Mucosa of rectum (tissue), 2 donors: ENCODE results near the gene PFKFB4.
"Not testable (repeated sequence)": the region's sequence is repeated elsewhere in the genome, so short reads cannot be mapped to it uniquely, and the experiment has no call there.

Experiments used
- H3K27ac ChIP-seq, 2 donors: one replicate each; pipeline ENCODE4 v1.7.0; 2013; ENCODE audit warnings: inconsistent platforms in 2 of 2, low read depth in 2 of 2, low read length in 2 of 2
- H3K27me3 ChIP-seq, 2 donors: one replicate each; pipeline ENCODE4 v1.7.0; 2013; ENCODE audit warnings: low read length in 2 of 2; ENCODE audit not compliant: control insufficient read depth in 2 of 2, insufficient read depth in 2 of 2
- H3K36me3 ChIP-seq, 2 donors: one replicate each; pipeline ENCODE4 v1.7.0; 2013; ENCODE audit warnings: low read length in 2 of 2; ENCODE audit not compliant: control insufficient read depth in 2 of 2, insufficient read depth in 2 of 2
- H3K4me1 ChIP-seq, 2 donors: one replicate each; pipeline ENCODE4 v1.7.0; 2013; ENCODE audit warnings: low read length in 2 of 2, mild to moderate bottlenecking in 1 of 2; ENCODE audit not compliant: control insufficient read depth in 2 of 2, insufficient read depth in 2 of 2
- H3K4me3 ChIP-seq, 2 donors: one replicate each; pipeline ENCODE4 v1.7.0; 2013; ENCODE audit warnings: low read length in 2 of 2
- H3K9ac ChIP-seq, 2 donors: one replicate each; pipeline ENCODE4 v1.7.0; 2013; ENCODE audit warnings: low read length in 2 of 2, low read depth in 1 of 2, mild to moderate bottlenecking in 1 of 2
- H3K9me3 ChIP-seq, 2 donors: one replicate each; pipeline ENCODE4 v1.7.0; 2013; ENCODE audit warnings: low read length in 2 of 2; ENCODE audit not compliant: control insufficient read depth in 2 of 2
- donor health status: healthy.
- donor health status: Normal muscosa, but diverticular disease.

Gene PFKFB4

GRCh38 chr3:48478626-48479555 is 77.7 kb downstream of the PFKFB4 start:
- H3K4me3 ChIP-seq: no peak overlapping the region
- H3K27me3 ChIP-seq: no peaks in the 10 kb centered on the region
- peak overlapping the region in 1 of 2 donors; percentile 67 for H3K27ac ChIP-seq
- H3K9me3 ChIP-seq: no peaks in the 10 kb centered on the region
- H3K36me3 ChIP-seq: no peaks in the 10 kb centered on the region
- no peaks in the 10 kb centered on the region for H3K4me1 ChIP-seq
- H3K9ac ChIP-seq: no peak overlapping the region

GRCh38 chr3:48477959-48478520 is 78.6 kb downstream of the PFKFB4 start:
- H3K36me3 ChIP-seq: no peaks in the 10 kb centered on the region
- no peak overlapping the region for H3K4me3 ChIP-seq
- no peak overlapping the region for H3K9ac ChIP-seq
- H3K27ac ChIP-seq: peak overlapping the region in 1 of 2 donors; percentile 52
- H3K4me1 ChIP-seq: peaks cover 6 to 7% of the 10 kb centered on the region in 2 donors
- H3K9me3 ChIP-seq: no peaks in the 10 kb centered on the region
- no peaks in the 10 kb centered on the region for H3K27me3 ChIP-seq

GRCh38 chr3:48476426-48477053 is 80.1 kb downstream of the PFKFB4 start:
- Histone ChIP-seq H3K27ac (no peak overlapping the region), H3K9ac (no peak overlapping the region), H3K4me3 (no peak overlapping the region), H3K9me3 (no peaks in the 10 kb centered on the region), H3K27me3 (no peaks in the 10 kb centered on the region), H3K36me3 (no peaks in the 10 kb centered on the region), H3K4me1 (peaks cover 12 to 15% of the 10 kb centered on the region in 2 donors)

GRCh38 chr3:48475188-48475587 is 81.4 kb downstream of the PFKFB4 start:
- Histone ChIP-seq H3K36me3 (peaks cover 0 to under 1% of the 10 kb centered on the region in 2 donors), H3K27ac (no peak overlapping the region), H3K9ac (no peak overlapping the region), H3K4me3 (no peak overlapping the region), H3K9me3 (no peaks in the 10 kb centered on the region), H3K27me3 (no peaks in the 10 kb centered on the region), H3K4me1 (peaks cover 15 to 17% of the 10 kb centered on the region in 2 donors)

GRCh38 chr3:48474619-48475018 is 82.0 kb downstream of the PFKFB4 start:
- Histone ChIP-seq H3K27me3 (no peaks in the 10 kb centered on the region), H3K4me3 (no peak overlapping the region), H3K4me1 (peaks cover 15 to 20% of the 10 kb centered on the region in 2 donors), H3K9ac (no peak overlapping the region), H3K27ac (no peak overlapping the region), H3K36me3 (peaks cover under 1 to 6% of the 10 kb centered on the region in 2 donors), H3K9me3 (no peaks in the 10 kb centered on the region)

GRCh38 chr3:48474031-48474430 is 82.6 kb downstream of the PFKFB4 start:
- not testable (repeated sequence) for H3K4me3 ChIP-seq

GRCh38 chr3:48473617-48473952 is 83.0 kb downstream of the PFKFB4 start:
- Histone ChIP-seq H3K4me1 (peaks cover 21 to 28% of the 10 kb centered on the region in 2 donors), H3K27ac (peak overlapping the region; percentile 97 to 98), H3K4me3 (peak overlapping the region; percentile 85 to 97), H3K36me3 (peaks cover 10 to 17% of the 10 kb centered on the region in 2 donors), H3K9me3 (no peaks in the 10 kb centered on the region), H3K27me3 (no peaks in the 10 kb centered on the region), H3K9ac (peak overlapping the region; percentile 95 to 99)

More at GRCh38 chr3:48474031-48474430, 82.6 kb downstream of the PFKFB4 start:
- H3K27me3 ChIP-seq, H3K27ac ChIP-seq, H3K9me3 ChIP-seq, H3K9ac ChIP-seq: not testable (repeated sequence)
- Histone ChIP-seq H3K36me3 (peaks cover 6 to 12% of the 10 kb centered on the region in 2 donors), H3K4me1 (peaks cover 17 to 26% of the 10 kb centered on the region in 2 donors)

- Histone ChIP-seq H3K4me3 (peak overlapping the region; percentile 85 to 97), H3K9me3 (no peaks in the 10 kb centered on the region), H3K27me3 (no peaks in the 10 kb centered on the region), H3K4me1 (peaks cover 27 to 33% of the 10 kb centered on the region in 2 donors), H3K27ac (peak overlapping the region; percentile 97 to 98), H3K36me3 (peaks cover 14 to 20% of the 10 kb centered on the region in 2 donors), H3K9ac (peak overlapping the region; percentile 95 to 99)
Measured at GRCh38 chr3:48472923-48473616, 83.5 kb downstream of the PFKFB4 start.

- peak overlapping the region; percentile 95 to 99 for H3K9ac ChIP-seq
- no peaks in the 10 kb centered on the region for H3K9me3 ChIP-seq
- peaks cover 31 to 38% of the 10 kb centered on the region in 2 donors for H3K4me1 ChIP-seq
- H3K27me3 ChIP-seq: no peaks in the 10 kb centered on the region
- peak overlapping the region; percentile 85 to 97 for H3K4me3 ChIP-seq
- H3K36me3 ChIP-seq: peaks cover 15 to 24% of the 10 kb centered on the region in 2 donors
- H3K27ac ChIP-seq: peak overlapping the region; percentile 97 to 98
Measured at GRCh38 chr3:48472673-48472922, 84.0 kb downstream of the PFKFB4 start.
